KBM-7 (cell line): ENCODE results near the gene GABBR2.
A peak's percentile ranks its signal among the peaks of the same experiment; 100 is the strongest.
"Not testable (repeated sequence)": the region's sequence is repeated elsewhere in the genome, so short reads cannot be mapped to it uniquely, and the experiment has no call there.

Experiments
- DNase-seq: peaks from one replicate; pipeline ENCODE4 v3.0.0-alpha.2; 2015
- in situ Hi-C: fragments of 300-500 bp; cut with MboI; formaldehyde crosslinking; loops from 2 replicates; pipeline ENCODE4 v1.14.3; 2020; ENCODE audit warnings: low sequenced_read_pairs, low pct_unique_long_range_greater_than_20kb, mixed read lengths

GABBR2 gene

DNA sequence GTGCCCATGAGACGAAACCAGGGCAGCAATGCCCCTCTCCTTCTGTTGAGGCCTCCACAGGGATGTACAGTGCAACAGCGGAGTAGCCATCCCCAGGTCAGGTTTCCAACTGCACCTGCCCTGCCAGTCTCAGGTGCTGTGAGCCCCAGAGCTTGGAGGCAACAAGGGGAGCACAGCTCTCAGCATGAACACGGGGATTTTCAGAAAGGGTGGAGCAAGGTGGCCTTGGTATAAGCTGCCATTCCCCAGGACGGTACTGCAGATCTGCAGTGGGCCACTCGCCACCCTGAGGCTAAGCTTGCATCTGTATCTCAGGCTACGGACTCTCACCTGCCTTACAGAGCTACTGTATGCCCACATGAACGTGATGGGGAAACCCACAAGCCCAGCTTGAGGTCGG is 103.6 kb downstream of the GABBR2 start:
- in situ Hi-C loops: no loop called here

DNA sequence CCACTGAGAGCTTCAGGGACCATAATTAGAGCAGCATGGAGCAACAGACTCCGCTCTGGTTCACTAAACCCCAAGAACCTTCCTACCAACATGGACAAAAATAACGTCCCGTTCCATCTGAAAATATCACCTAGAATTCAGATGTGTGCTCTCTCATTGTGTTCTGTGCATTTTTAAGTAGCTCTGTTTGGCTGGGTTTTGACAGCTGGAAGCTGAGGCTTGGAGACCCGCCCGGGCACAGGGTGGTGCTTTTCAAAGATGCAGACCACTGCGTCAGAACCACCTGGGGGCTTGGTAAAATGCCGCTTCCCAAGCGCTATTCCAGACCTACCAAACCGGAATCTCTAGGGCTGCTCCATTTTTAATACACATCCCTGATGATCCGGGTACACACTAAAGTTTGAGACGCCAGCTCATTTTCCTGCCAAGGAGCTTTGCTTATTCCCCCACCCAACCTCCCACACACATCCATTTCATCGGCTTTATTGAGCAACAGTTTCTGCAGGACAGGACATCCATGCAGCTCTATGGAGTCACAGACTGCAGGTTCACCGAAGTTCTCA is 104.8 kb downstream of the GABBR2 start:
- DNase-seq: no peak
- in situ Hi-C loops: no loop called here

More for the DNA sequence above, 103.6 kb downstream of the GABBR2 start:
- DNase-seq: no peak

DNA sequence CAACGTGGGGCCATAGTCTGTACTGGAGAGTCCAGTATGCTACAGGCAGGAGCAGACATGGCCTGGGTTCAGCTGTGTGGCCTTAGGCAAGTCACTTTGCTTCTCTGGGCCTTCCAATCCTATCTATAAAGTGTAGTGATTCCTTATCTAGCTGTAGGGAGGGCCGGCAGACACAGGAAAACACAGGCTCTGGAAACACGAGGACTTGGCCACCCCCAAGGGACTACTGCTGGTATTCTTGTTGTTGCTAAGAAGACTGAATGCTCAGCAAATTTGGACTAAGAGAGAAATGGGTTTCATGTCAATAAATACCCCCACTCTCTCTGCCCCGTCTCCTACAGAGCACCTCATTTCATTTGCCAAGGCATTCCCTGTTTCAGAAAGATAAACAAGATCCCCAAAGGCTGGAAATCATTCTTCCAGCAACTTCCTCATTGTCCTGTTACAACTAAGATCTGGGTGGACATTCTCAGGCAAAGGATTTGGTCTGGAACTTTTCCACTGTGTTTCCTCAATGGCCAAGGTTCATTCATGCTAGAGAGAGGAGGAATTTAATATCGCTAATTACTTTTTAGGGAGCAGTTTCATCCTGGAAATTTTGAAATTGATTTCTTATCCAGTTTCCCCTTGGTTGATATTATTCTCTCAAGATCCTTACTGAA is 105.8 kb downstream of the GABBR2 start:
- in situ Hi-C loops: no loop called here
- no peak for DNase-seq

DNA sequence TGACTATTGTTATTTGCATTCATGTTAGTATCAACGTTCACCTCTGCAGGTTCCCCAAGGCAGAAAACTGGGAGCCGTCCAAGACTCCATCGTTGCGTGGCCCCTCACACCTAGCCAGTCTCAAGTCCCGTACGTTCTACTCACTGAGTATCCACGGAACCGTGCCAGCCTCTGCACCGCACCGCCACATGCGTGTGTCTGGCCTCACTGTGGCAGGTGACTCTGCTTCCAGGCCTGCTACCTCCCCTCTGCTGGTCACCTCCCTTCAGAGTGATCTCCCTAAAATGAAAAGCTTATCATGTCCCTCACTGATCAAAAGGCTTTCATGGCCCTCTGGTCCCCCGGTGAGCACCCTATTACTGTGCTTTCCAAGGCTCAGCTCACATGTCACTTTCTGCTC is 108.1 kb downstream of the GABBR2 start:
- in situ Hi-C loops: no loop called here
- no peak for DNase-seq

DNA sequence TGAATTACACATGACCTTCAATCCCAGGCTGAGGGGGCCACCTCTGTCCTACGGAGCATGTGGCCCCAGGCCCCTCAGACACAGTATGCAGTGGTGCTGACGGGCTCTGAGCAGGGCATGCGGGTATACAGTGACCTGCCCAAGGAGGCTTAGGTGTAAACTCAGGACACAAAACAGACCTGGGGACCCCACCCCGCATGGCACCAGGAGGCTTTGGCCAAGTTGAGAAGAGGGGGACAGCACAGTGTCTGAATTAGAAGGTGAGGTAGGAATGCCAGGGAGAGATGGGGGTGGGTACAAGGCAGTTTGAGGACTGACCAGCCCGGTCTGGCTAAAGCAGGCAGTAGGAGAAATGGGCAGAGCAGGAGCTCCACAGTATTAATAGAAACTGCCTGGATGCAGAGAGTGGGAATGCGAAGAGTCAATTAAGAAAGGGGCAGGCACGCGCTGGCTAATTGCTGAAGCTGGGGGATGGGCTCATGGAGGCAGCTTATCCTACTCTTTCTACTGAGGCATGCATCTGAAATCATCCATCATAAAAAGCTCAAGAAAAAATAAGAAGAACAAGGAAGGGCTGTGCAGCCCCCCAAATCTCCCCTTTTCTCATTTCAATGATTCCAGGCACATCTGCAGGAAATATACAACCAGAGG is 109.0 kb downstream of the GABBR2 start:
- DNase-seq: no peak
- in situ Hi-C loops: no loop called here

DNA sequence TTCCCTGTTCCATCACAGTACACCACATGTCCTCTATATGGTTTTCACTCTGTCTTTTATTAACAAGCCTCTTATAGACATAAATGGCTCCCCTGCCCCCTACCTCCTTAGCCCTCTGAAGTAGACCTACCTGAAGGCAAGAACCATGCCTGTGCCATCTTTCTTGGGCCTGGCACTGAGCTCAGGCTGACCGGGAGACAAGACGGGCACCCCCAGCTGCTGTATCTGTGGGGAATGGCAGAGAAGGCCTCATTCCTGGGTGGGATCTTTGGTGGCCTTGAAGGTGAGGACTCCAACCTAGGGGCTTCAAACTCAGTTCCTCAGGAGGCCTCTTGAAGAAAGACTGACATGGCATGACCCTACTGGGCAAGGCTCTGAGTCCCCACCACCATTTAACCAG is 109.9 kb downstream of the GABBR2 start:
- in situ Hi-C loops: no loop called here
- DNase-seq: no peak

DNA sequence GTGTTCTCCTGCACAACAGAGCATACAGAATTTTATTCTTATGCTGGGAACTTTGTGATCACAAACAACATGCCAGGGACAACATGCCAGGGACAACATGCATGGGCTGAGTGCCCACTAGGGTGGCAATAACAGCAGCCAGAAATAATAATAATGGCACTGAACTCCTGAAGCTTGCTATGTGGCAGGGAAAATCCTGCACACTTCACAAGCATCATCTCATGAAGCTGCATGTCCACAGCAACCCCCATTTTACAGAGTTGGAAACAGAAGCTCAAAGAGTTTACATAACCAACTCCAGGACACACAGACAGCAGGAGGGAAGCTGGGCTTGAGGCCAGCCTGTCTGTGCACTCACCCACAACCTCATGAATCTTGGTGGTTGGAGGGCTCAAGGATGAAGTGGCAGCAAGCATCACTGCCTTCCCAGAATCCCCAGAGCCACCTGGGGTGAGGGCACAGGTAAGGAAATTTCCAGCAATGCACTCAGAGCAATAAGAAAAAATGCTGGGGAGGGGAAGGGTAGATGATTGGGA is 111.4 kb downstream of the GABBR2 start:
- in situ Hi-C loops: no loop called here
- DNase-seq: no peak

DNA sequence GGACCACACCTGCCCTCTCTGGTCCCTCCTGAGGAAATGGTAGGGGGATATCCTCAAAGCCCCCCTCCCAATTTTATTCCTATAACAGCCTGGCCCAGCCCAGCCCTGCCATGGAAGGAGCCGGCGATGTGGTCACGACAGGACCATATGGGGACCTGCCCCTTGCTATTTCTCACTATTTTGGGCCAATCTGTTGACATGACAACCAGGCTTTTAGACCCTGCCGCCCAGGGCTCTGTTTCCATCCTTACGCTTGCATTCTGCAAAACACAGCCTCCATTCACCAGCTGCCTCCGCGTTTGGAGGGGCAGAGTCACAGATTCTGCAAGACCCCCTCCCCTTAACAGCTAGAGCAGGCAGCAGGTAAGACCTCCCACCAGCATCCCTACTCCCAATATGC is 112.2 kb downstream of the GABBR2 start:
- in situ Hi-C loops: no loop called here
- no peak for DNase-seq

DNA sequence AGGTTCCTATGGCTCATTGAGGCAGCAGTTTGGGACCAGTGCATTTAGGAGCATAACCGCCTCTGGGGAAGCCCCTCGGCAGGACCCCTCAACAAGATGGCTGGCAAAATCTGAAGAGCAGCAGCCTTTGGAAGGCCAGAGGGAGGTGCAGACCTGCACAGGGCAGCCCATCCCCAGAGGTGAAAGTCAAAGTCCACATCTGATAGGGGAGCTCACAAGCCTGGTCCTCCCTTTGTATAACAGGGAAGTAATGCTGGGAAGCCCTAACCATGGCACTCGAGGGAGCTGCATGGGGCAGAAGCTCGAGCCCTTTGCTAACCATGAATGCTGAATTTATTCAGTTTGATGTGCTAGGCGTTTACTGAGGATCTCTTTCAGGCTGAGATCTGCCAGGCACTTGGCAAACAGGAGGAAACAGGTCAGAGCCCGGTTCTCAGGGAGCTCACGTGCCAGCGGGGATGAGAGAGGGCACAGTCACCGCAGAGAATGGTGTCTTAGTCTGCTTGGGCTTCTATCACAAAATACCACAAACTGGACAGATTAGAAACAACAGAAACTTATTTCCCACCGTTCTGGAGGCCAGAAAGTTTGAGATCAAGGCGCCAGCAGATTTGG is 114.1 kb downstream of the GABBR2 start:
- in situ Hi-C loops: no loop called here
- no peak for DNase-seq

DNA sequence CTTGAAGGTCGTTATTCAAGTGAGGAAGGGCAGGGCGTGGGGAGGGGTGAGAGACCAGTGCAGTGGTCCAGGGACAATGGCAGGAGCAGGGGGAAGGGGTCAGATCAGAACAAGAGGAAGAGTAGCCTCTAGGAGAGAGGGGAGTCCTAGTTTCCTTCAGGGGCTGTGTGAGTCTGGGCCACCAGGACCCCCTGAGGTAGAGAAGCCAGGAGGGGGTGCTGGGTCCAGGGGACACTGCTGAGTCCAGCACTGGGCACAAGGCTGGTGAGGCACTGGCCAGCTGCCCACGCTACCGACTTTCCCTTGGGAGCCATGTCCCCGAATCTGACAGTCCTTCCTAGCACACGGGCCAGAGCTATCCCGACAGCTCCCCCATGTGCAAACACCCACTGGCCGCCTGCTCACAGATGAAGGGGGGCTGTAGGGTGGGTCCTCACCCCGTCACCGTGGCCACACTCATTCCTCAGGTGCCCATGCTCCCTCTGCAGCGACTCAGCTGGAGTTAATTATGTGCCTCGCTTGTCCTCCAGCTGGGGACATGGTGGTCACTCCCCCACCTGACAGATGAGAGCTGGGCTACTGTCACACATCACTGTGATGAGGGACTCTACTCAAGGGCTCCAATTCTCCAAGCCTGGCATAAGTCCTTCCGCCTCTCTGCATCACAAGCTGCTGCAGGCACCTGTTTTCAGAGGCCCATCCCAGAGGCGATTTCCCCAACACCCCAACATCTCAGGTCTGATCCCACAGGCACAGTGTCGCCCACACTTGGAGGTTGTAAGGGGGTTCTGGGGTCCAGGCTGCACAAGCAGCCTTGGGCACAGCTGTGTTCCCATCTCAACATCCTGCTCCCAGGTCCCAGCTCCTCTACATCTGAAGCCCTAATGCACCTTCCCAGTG is 115.1 kb downstream of the GABBR2 start:
- in situ Hi-C loops: no loop called here
- no peak for DNase-seq

DNA sequence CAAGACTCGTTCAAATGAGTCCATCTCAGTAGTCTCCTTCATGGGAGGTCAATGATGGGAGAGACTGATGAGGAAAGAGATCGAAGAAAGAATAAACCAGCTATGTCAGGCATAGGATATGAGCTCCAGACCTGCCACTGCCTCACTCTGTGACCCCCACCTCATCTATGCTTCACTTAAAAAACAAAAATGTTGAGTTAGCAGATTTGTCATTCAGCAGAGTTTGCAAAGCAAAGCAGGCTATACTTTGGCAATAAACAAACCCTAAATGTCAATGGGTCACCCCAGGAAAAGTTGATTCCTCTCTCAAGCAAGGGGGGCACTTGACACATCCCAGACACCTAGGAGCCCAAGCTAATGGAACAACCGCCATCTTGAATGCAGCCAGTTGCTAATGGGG is 117.0 kb downstream of the GABBR2 start:
- no peak for DNase-seq
- in situ Hi-C loops: no loop called here

DNA sequence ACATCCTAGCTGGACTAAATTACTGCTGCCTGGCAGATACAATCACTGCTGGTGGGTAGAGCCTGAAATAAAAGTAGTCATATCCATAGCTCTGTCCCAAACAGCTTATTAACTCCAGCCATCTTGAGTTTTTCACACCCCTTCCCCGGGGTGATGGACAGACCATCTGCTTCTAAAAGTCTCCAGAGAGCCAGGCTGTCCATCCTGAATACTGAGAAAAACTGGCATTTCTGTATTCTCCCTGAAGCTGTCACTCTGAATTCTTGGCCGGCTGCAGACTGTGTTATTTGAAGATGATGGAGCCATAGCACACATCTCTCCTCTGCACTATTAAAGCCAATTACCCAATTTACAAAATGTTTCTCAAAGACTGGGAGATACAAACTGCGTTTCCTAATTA is 118.6 kb downstream of the GABBR2 start:
- DNase-seq: no peak
- in situ Hi-C loops: no loop called here

DNA sequence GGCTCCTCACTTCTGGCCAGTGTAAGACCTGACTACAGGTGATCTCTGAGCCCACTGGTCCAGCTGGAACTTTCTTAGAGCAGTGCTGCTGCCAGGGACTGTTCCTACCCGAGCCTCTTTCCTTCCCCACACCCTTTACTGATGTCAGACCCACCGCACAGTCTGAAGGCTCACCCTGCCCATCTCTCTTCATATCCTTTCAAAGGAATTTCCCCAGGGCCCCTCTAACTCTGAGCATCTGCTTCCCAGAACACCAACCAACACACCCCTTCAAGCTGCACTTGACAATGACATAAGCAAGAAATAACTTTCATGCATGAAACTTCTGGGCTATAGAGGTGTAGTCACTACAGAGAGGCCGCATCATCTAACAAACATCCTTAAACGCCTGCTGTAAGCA is 119.6 kb downstream of the GABBR2 start:
- in situ Hi-C loops: no loop called here
- no peak for DNase-seq

DNA sequence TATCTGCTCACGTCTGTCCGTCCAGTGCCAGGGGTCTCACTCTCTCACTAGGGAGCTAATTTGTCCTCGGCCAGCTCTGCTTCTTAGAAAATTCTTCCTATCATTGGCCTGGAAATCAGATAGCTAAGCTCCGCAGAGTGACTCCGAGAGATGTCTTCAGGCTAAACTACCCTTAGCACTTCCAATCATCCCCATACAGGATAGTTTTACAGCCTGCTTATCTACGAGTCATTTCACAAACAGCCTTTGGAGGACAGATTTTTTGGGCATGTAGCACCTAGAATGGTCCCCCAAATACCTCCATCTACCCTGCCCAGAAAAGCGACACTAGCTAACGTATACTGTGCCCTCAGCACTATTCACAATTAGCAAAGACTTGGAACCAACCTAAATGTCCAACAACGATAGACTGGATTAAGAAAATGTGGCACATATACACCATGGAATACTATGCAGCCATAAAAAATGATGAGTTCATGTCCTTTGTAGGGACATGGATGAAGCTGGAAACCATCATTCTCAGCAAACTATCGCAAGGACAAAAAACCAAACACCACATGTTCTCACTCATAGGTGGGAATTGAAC is 123.8 kb downstream of the GABBR2 start:
- DNase-seq, in situ Hi-C loops: not testable (repeated sequence)

DNA sequence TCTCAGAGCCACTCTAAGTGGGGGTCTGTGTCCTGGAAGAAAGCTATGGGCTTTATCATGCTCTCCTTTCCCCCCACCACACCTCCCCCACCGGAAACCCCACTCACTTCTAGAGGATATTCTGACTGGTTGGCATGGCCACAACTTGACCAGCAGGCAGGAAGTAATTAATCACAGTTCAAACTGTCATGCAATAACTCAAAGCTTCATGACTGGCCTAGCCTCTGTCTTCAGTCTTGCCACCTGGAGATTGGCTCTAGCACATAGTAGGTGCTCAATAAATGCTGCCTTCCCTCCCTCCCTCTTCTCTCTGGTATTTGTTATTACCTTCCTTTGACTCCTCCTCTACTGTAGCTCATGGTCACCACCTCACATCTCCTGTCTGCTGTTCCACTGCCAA is 124.7 kb downstream of the GABBR2 start:
- peak; percentile 9 for DNase-seq
- in situ Hi-C loops: no loop called here

DNA sequence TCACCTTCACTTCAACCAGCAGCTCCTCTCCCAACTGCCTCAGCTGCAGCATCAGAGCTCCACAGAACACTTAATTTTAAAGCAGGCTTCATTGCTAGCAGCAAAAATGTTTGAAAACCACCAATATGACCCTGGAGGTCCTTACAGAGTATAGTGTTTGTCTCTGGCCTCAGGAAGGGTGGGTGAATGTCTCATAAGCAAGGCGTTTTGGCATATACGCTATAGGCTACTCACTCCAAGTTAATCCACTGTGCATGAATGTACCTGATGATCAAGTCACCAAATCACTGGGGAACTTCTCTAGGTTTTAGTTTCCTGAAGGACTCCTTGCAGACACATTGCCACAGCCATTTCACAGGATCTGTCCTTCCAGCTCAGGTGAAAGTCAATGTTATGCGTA is 125.3 kb downstream of the GABBR2 start:
- no peak for DNase-seq
- in situ Hi-C loops: no loop called here

DNA sequence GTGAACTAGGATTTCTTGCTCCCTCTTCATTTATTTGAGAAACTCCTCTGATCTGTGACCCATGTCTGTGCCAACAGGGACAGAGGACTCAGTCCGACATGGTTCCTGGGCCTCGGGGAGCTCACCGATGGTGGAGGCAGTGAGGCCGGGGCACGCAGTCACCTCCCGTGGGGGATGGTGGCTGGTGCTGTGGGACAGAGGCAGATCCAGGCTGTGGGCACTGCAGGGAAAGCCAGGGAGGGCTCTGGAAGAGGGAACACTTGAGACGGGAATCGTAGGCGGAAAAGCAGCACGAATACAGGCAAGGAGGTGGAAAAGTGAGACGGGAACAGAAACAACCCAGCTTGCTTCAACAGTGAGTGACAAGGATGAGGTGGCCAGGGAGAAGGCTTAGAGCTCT is 127.8 kb downstream of the GABBR2 start:
- no peak for DNase-seq
- in situ Hi-C loops: no loop called here

DNA sequence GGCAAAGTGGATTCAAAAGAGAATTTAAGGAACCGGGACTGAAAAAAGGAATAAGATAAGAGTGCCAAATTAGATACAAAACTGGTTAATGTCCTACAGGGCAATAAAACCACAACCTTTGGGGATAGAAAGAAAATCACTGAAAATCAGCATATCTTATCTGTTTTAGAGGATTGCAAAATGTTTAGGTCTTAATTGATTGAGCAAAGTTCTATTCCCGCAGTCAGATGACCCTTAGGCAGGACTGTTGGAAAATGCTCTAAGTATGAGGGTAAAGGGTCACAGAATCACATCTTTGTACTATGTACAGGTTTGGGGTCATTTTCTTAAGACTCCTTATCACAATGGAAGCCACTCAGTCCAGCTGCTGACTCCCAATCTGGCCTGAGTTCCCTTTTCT is 129.0 kb downstream of the GABBR2 start:
- in situ Hi-C loops: no loop called here

DNA sequence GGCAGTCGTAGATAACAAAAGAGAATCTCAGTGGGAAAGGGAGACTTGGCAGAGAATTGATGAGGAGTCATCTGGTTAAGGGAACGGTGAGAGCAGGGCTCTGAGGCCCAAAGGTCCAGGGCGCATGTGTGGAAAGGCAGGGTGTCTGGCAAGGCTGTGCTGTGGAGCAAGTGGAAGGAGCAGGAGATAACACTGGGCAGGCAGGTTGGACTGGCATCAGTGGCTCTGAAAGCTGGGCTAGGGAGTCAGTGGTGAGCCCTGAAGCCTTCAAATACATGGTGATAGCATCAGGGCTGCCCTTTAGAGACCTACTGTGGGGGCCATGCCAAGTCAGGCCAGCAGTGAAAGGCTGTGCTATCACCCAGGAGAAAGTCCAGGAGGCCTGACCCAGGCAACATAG is 131.3 kb downstream of the GABBR2 start:
- in situ Hi-C loops: no loop called here
- no peak for DNase-seq

More for the DNA sequence above, 129.0 kb downstream of the GABBR2 start:
- DNase-seq: no peak
